Measurements from ENCODE around the gene NDST4. TPM values are rescaled to one million over a fixed set of nuclear protein-coding genes. Genes with fewer than 3 reads are reported as not detected.

The NDST4 gene
- total RNA-seq, 4 donors from 2014 or later: 0.20 to 2.2 (median 0.55) TPM

DNA sequence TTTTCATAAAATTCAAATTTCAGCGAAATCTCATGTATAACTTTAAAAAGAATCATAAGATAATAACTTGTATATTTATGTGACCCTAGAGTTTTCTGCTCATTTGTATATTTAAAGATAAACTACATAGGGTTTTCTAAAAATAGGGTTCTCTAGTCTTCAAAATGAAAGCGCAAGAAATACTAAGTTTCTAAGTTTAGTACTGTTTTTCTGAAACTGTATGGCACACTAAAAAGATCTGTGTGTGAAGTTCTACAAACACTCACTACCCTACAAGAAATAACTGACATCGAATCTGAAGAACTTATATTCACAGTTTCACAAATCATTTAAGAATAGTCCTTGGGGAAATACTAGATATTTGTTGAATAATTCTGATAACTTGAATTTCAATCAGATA is 38.7 kb upstream of the NDST4 start:
- Histone ChIP-seq H3K27me3 (no peaks in the 10 kb centered on the region), H3K4me1 (no peaks in the 10 kb centered on the region), H3K9me3 (no peaks in the 10 kb centered on the region), H3K4me3 (no peak overlapping the region), H3K27ac (no peak overlapping the region), H3K36me3 (no peaks in the 10 kb centered on the region)
- TF ChIP-seq EP300 (IDR thresholded peaks at IDR 0.05) (no peak), POLR2A (IDR thresholded peaks at IDR 0.05) (no peak)
- TF ChIP-seq, protein P1, sequence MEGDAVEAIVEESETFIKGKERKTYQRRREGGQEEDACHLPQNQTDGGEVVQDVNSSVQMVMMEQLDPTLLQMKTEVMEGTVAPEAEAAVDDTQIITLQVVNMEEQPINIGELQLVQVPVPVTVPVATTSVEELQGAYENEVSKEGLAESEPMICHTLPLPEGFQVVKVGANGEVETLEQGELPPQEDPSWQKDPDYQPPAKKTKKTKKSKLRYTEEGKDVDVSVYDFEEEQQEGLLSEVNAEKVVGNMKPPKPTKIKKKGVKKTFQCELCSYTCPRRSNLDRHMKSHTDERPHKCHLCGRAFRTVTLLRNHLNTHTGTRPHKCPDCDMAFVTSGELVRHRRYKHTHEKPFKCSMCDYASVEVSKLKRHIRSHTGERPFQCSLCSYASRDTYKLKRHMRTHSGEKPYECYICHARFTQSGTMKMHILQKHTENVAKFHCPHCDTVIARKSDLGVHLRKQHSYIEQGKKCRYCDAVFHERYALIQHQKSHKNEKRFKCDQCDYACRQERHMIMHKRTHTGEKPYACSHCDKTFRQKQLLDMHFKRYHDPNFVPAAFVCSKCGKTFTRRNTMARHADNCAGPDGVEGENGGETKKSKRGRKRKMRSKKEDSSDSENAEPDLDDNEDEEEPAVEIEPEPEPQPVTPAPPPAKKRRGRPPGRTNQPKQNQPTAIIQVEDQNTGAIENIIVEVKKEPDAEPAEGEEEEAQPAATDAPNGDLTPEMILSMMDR (IDR thresholded peaks at IDR 0.05): no peak
- 74 to 82% methylated on average over 3 of the region's 3 CpGs for WGBS, 2 donors
- DNase-seq (ENCODE audit: low spot score in 2 of 2): no peak

DNA sequence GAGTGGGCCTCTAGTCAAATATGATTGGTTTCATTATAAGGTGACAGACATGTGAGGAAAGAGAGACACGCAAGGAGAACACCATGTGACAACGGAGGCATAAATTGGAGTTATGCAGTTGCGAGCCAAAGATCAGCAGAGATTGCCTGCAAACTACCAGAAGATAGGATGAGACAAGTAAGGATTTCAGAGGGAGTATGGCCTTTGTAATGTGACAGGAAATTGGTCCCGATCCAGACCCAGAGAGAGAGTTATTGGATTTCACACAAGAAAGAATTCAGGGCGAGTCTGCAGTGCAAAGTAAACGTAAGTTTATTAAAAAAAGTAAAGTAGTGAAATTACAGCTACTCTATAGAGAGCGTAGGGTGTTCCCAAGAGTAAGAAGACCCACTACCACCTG is 35.7 kb upstream of the NDST4 start:
- Histone ChIP-seq H3K4me3 (no peak overlapping the region), H3K9me3 (no peaks in the 10 kb centered on the region), H3K4me1 (peaks cover 0 to 6% (median 0%) of the 10 kb centered on the region in 4 donors), H3K27me3 (no peaks in the 10 kb centered on the region), H3K36me3 (no peaks in the 10 kb centered on the region), H3K27ac (no peak overlapping the region)
- TF ChIP-seq POLR2A (IDR thresholded peaks at IDR 0.05): no peak
- no peak for TF ChIP-seq EP300 (IDR thresholded peaks at IDR 0.05)
- TF ChIP-seq, protein P1 (IDR thresholded peaks at IDR 0.05): no peak
- no peak for DNase-seq (ENCODE audit: low spot score in 2 of 2)
- 86 to 89% methylated on average over 7 of the region's 7 CpGs for WGBS, 2 donors

DNA sequence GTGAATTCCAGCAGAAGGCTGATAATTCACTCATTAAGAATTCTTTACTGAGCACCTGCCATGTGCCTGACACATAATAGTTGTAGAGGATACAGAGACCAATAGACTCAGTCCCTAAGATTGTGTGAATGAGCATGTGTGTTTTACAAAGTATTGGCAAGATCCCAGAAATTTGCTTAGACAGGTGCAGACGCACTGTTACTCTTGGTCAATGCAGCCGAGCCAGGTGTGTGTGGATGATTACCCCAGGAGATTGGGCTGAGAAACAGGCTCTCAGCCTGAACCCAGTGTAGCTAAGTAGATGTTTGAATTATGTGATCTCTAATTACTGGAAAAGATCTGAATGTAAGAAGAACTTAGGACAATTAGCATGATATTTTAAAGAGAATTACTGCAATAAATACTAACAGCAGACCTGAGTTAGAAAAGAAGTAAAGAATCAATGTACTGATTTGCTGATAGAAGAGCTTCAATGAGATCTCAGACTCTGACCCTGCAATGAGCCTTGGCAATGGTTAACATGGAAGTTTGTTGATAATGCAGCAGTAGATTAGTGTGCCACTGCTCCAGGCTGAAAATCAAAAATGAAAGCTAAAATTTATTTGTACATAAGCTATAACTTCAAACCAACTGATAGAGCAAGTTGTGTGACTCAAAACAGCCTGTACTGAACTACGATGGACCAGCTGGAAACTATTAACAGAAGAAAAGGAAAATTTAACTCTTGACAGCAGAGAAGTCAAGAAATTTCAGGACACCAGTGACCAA is 32.2 kb upstream of the NDST4 start:
- TF ChIP-seq, protein P1 (IDR thresholded peaks at IDR 0.05): no peak
- 46 to 52% methylated on average over 3 of the region's 3 CpGs for WGBS, 2 donors
- H3K36me3 ChIP-seq: no peaks in the 10 kb centered on the region
- DNase-seq (ENCODE audit: low spot score in 2 of 2): no peak
- no peaks in the 10 kb centered on the region for H3K9me3 ChIP-seq
- peaks cover 0 to 6% (median 0%) of the 10 kb centered on the region in 4 donors for H3K4me1 ChIP-seq
- H3K27ac ChIP-seq: no peak overlapping the region
- H3K27me3 ChIP-seq: no peaks in the 10 kb centered on the region
- H3K4me3 ChIP-seq: no peak overlapping the region

DNA sequence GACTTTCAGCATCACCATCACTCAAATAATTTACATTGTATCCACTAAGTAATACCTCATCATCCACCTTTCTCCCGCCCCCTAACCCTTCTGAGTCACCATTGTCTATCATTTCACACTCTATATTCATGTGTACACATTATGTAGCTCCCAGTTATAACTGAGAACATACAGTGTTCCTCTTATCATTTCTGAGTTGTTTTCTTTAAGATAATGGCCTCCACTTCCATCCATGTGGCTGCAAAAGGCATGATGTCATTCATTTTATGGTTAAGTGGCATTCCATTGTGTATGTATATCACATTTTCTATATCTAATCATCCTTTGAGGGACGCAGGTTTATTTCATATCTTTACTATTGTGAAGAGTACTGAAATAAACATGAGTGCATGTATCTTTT is 14.6 kb upstream of the NDST4 start:
- Histone ChIP-seq H3K36me3 (no peaks in the 10 kb centered on the region), H3K9me3 (no peaks in the 10 kb centered on the region), H3K27ac (no peak overlapping the region), H3K4me1 (no peaks in the 10 kb centered on the region), H3K27me3 (no peaks in the 10 kb centered on the region), H3K4me3 (no peak overlapping the region)
- TF ChIP-seq, protein P1 (IDR thresholded peaks at IDR 0.05): no peak
- no peak for TF ChIP-seq EP300 (IDR thresholded peaks at IDR 0.05)
- DNase-seq (ENCODE audit: low spot score in 2 of 2): no peak
- 83 to 89% methylated on average over 2 of the region's 2 CpGs for WGBS, 2 donors

DNA sequence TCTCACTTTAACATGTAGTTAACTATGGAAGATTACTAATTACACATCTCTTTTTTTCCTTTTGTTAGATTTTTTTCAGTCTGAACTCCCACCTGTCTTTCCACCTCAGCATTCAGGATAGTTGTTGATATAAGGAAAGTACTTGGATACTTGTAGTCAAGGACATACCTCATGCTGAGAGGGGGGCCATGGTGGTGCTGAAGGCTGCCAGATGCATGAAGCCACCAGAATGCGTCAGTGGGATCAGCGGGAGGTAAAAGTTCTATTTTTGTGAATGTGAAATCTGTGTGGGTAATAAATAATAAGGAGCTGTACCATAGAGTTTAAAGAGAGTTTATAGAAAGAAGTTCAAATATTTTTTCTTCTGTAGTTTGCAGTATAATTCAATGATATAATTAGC is 13.1 kb upstream of the NDST4 start:
- Histone ChIP-seq H3K27me3 (no peaks in the 10 kb centered on the region), H3K36me3 (no peaks in the 10 kb centered on the region), H3K9me3 (no peaks in the 10 kb centered on the region), H3K4me3 (no peak overlapping the region), H3K27ac (no peak overlapping the region), H3K4me1 (no peaks in the 10 kb centered on the region)
- no peak for DNase-seq (ENCODE audit: low spot score in 2 of 2)
- TF ChIP-seq, protein P1 (IDR thresholded peaks at IDR 0.05): no peak
- TF ChIP-seq POLR2A (IDR thresholded peaks at IDR 0.05): no peak
- TF ChIP-seq EP300 (IDR thresholded peaks at IDR 0.05): no peak
- 88 to 93% methylated on average over 2 of the region's 2 CpGs for WGBS, 2 donors
